ENCODE results near the gene MAU2.

- TF ChIP-seq ZNF70 (CRISPR knock-in tag; IDR thresholded peaks at IDR 0.05) (no peak), TOX (CRISPR knock-in tag; IDR thresholded peaks at IDR 0.05; ENCODE audit: borderline replicate concordance) (no peak), RARB (CRISPR knock-in tag; IDR thresholded peaks at IDR 0.05) (no peak), OSR1 (CRISPR knock-in tag; IDR thresholded peaks at IDR 0.05) (no peak), ARNTL (CRISPR knock-in tag; IDR thresholded peaks at IDR 0.05; ENCODE audit: borderline replicate concordance, low read depth) (no peak), TCF4 (CRISPR knock-in tag; IDR thresholded peaks at IDR 0.05; ENCODE audit: borderline replicate concordance) (no peak), GLIS3 (CRISPR knock-in tag; IDR thresholded peaks at IDR 0.05) (no peak), ZFP3 (CRISPR knock-in tag; IDR thresholded peaks at IDR 0.05) (no peak), ZFP30 (CRISPR knock-in tag; IDR thresholded peaks at IDR 0.05) (no peak), PPARA (CRISPR knock-in tag; IDR thresholded peaks at IDR 0.05; ENCODE audit: borderline replicate concordance) (no peak), BACH2 (CRISPR knock-in tag; IDR thresholded peaks at IDR 0.05; ENCODE audit: borderline replicate concordance) (no peak), ZNF565 (CRISPR knock-in tag; conservative IDR thresholded peaks at IDR 0.05; ENCODE audit: low read depth) (no peak)
- TF ChIP-seq, protein P1, sequence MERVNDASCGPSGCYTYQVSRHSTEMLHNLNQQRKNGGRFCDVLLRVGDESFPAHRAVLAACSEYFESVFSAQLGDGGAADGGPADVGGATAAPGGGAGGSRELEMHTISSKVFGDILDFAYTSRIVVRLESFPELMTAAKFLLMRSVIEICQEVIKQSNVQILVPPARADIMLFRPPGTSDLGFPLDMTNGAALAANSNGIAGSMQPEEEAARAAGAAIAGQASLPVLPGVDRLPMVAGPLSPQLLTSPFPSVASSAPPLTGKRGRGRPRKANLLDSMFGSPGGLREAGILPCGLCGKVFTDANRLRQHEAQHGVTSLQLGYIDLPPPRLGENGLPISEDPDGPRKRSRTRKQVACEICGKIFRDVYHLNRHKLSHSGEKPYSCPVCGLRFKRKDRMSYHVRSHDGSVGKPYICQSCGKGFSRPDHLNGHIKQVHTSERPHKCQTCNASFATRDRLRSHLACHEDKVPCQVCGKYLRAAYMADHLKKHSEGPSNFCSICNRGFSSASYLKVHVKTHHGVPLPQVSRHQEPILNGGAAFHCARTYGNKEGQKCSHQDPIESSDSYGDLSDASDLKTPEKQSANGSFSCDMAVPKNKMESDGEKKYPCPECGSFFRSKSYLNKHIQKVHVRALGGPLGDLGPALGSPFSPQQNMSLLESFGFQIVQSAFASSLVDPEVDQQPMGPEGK (CRISPR knock-in tag; IDR thresholded peaks at IDR 0.05; ENCODE audit: borderline replicate concordance) = no peak
- TF ChIP-seq, protein P2, sequence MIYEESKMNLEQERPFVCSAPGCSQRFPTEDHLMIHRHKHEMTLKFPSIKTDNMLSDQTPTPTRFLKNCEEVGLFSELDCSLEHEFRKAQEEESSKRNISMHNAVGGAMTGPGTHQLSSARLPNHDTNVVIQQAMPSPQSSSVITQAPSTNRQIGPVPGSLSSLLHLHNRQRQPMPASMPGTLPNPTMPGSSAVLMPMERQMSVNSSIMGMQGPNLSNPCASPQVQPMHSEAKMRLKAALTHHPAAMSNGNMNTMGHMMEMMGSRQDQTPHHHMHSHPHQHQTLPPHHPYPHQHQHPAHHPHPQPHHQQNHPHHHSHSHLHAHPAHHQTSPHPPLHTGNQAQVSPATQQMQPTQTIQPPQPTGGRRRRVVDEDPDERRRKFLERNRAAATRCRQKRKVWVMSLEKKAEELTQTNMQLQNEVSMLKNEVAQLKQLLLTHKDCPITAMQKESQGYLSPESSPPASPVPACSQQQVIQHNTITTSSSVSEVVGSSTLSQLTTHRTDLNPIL (CRISPR knock-in tag; IDR thresholded peaks at IDR 0.05; ENCODE audit: low read depth) = no peak
These were observed 79.3 kb downstream of the MAU2 start for GRCh38 chr19:19399733-19400433.

Measured in SK-N-SH treated with all-trans-retinoic acid at 6 μM for 48 hours (cell line).